HepG2 (cell line): ENCODE data around the gene EML2. TPM values are rescaled to one million over a fixed set of nuclear protein-coding genes. Genes with fewer than 3 reads are reported as not detected.
A peak's percentile ranks its signal among the peaks of the same experiment; 100 is the strongest.

ENCODE experiments used
- ARNTL ChIP-seq: sonication (generic); formaldehyde crosslinking; IDR thresholded peaks from 2 replicates; pipeline ENCODE4 v1.4.0; 2020; ENCODE audit warnings: mild to moderate bottlenecking, missing genetic modification reagents
- CREB1 ChIP-seq, 2 experiments: fragments of 450-650 bp in 1 of 2; IDR thresholded peaks; 2 replicates each; pipeline ENCODE4 v1.6.1; 2016 to 2017; ENCODE audit warnings: control low read depth in 1 of 2, mild to moderate bottlenecking in 1 of 2, missing compliant biosample characterization in 1 of 2, missing genetic modification characterization in 1 of 2
- CTCF ChIP-seq: sonication (generic); formaldehyde crosslinking; IDR thresholded peaks from 2 replicates; pipeline ENCODE4 v1.5.0; 2020; ENCODE audit warnings: mild to moderate bottlenecking, missing genetic modification reagents, moderate library complexity
- DNMT1 ChIP-seq: sonication (generic); formaldehyde crosslinking; IDR thresholded peaks from 2 replicates; pipeline ENCODE4 v1.5.1; 2020; ENCODE audit warnings: mild to moderate bottlenecking, missing genetic modification reagents
- E2F5 ChIP-seq: sonication (generic); formaldehyde crosslinking; conservative IDR thresholded peaks from 2 replicates; pipeline ENCODE4 v1.4.0; 2020; ENCODE audit warnings: missing genetic modification reagents
- FOXK2 ChIP-seq: fragments of 450-650 bp; IDR thresholded peaks from 2 replicates; pipeline ENCODE4 v1.6.1; 2016
- MAFK ChIP-seq, 2 experiments: IDR thresholded peaks in 1 of 2; conservative IDR thresholded peaks in 1 of 2; 2 replicates each; pipeline ENCODE4 v1.6.1; 2011; ENCODE audit warnings: improper control_type of control experiment in 2 of 2, low read length in 2 of 2
- MXD4 ChIP-seq: IDR thresholded peaks from 2 replicates; pipeline ENCODE4 v1.6.1; 2016; ENCODE audit warnings: mild to moderate bottlenecking, missing biosample characterization, missing genetic modification reagents
- NCOA1 ChIP-seq: sonication (generic); formaldehyde crosslinking; IDR thresholded peaks from 2 replicates; pipeline ENCODE4 v1.9.0; 2021; ENCODE audit warnings: missing genetic modification reagents
- NONO ChIP-seq, 2 experiments: fragments of 450-650 bp in 1 of 2; sonication (generic) in 1 of 2; formaldehyde crosslinking in 1 of 2; IDR thresholded peaks in 1 of 2; conservative IDR thresholded peaks in 1 of 2; 2 replicates each; pipeline versions ENCODE4 v1.6.1 to v1.8.0; 2017 to 2022; ENCODE audit warnings: mild to moderate bottlenecking in 1 of 2, missing genetic modification reagents in 1 of 2, moderate library complexity in 1 of 2
- SRF ChIP-seq: IDR thresholded peaks from 2 replicates; pipeline ENCODE4 v1.6.1; 2011; ENCODE audit warnings: mild to moderate bottlenecking, low read depth, low read length, moderate library complexity
- TARDBP ChIP-seq: sonication (generic); formaldehyde crosslinking; IDR thresholded peaks from 2 replicates; pipeline ENCODE4 v1.8.0; 2022; ENCODE audit warnings: mild to moderate bottlenecking, missing genetic modification reagents
- TBL1XR1 ChIP-seq: fragments of 150-350 bp; IDR thresholded peaks from 2 replicates; pipeline ENCODE4 v1.6.1; 2014; ENCODE audit warnings: borderline replicate concordance, low read length; ENCODE audit not compliant: partially characterized antibody
- TBX3 ChIP-seq: fragments of 450-650 bp; IDR thresholded peaks from 2 replicates; pipeline ENCODE4 v1.6.1; 2017; ENCODE audit warnings: antibody characterized with exemption, mild to moderate bottlenecking, inconsistent platforms, borderline replicate concordance
- TEF ChIP-seq: sonication (generic); formaldehyde crosslinking; IDR thresholded peaks from 2 replicates; pipeline ENCODE4 v1.5.0; 2020; ENCODE audit warnings: missing genetic modification reagents
- TOPORS ChIP-seq: sonication (generic); formaldehyde crosslinking; IDR thresholded peaks from 2 replicates; pipeline ENCODE4 v1.8.0; 2023; ENCODE audit warnings: mild to moderate bottlenecking, missing genetic modification reagents
- XBP1 ChIP-seq: sonication (generic); formaldehyde crosslinking; IDR thresholded peaks from 2 replicates; pipeline ENCODE4 v1.5.0; 2020; ENCODE audit warnings: missing genetic modification reagents
- ZFP36L1 ChIP-seq: sonication (generic); formaldehyde crosslinking; IDR thresholded peaks from 2 replicates; pipeline ENCODE4 v1.8.0; 2022; ENCODE audit warnings: mild to moderate bottlenecking, missing genetic modification reagents, moderate library complexity
- ZNF362 ChIP-seq: sonication (generic); formaldehyde crosslinking; IDR thresholded peaks from 2 replicates; pipeline ENCODE4 v1.4.0; 2020; ENCODE audit warnings: missing genetic modification reagents, mild to moderate bottlenecking, borderline replicate concordance
- ZNF513 ChIP-seq: sonication (generic); formaldehyde crosslinking; conservative IDR thresholded peaks from 2 replicates; pipeline ENCODE4 v1.5.0; 2020; ENCODE audit warnings: missing genetic modification reagents
- ZNF784 ChIP-seq: sonication (generic); formaldehyde crosslinking; IDR thresholded peaks from 2 replicates; pipeline ENCODE4 v1.5.1; 2020; ENCODE audit warnings: missing genetic modification reagents, mild to moderate bottlenecking, borderline replicate concordance
- polyA plus RNA-seq, 8 experiments: library from polyadenylated mRNA; depleted of rRNA in 3 of 8; stranded (reverse) in 7 of 8; unstranded in 1 of 8; fragments of >200 nt; fragmentation: Illumina TruSeq in 4 of 8; extraction: Trizol in 4 of 8; gene quantifications; 2 replicates each; pipeline versions ENCODE4 v1.2.1 to v1.2.3, GENCODE V29; 2011 to 2016; ENCODE audit warnings: low read depth in 4 of 8, missing spikeins in 1 of 8, mixed read lengths in 1 of 8; ENCODE audit not compliant: insufficient read depth in 1 of 8
- total RNA-seq, 5 experiments: library from RNA; depleted of rRNA; stranded (reverse); fragments of >200 nt; fragmentation: Illumina TruSeq; extraction: Trizol; gene quantifications; 2 replicates each; pipeline ENCODE4 v1.2.3, GENCODE V29; 2016; ENCODE audit warnings: low read depth in 1 of 5

The EML2 gene
- total and polyA plus RNA-seq, 2 of the 13 experiments (the other 11 are each of a cell fraction or from before 2014, with no cell fraction given) = 7.3 to 12.9 TPM

- TF ChIP-seq XBP1 (CRISPR knock-in tag) (0 out of 2 replicates have a peak, but pooled peaks have one; percentile 31), DNMT1 (CRISPR knock-in tag) (no peak), TEF (no peak), CTCF (peak; percentile 25; the same call in 1 of the 2 replicates), E2F5 (CRISPR knock-in tag) (no peak), FOXK2 (0 out of 2 replicates have a peak, but pooled peaks have one; percentile 11), ZNF784 (no peak), SRF (peak; percentile 81; the same call in 1 of the 2 replicates), TOPORS (peak; percentile 43; the same call in 1 of the 2 replicates), MAFK (conservative IDR thresholded peaks at IDR 0.05 in 1 of 2, IDR thresholded peaks at IDR 0.05 in 1 of 2; ENCODE audit: low read length in 2 of 2) (peak; percentile 43 to 86; a peak in 3 of 4 replicates), TBL1XR1 (peak; percentile 61), ZNF513 (CRISPR knock-in tag) (no peak), TBX3 (peak; percentile 11; the same call in 1 of the 2 replicates), NONO (IDR thresholded peaks at IDR 0.05) (no peak), NONO (CRISPR knock-in tag; conservative IDR thresholded peaks at IDR 0.05) (peak; percentile 66; the same call in 1 of the 2 replicates), ZNF362 (CRISPR knock-in tag) (no peak), CREB1 (IDR thresholded peaks at IDR 0.05) (peak; percentile 99), CREB1 (CRISPR knock-in tag; IDR thresholded peaks at IDR 0.05) (peak; percentile 98), TARDBP (CRISPR knock-in tag) (peak; percentile 60; the same call in 1 of the 2 replicates), NCOA1 (CRISPR knock-in tag) (0 out of 2 replicates have a peak, but pooled peaks have one; percentile 15), MXD4 (CRISPR knock-in tag) (peak; percentile 60; the same call in 1 of the 2 replicates), ARNTL (0 out of 2 replicates have a peak, but pooled peaks have one; percentile 33), ZFP36L1 (CRISPR knock-in tag) (peak; percentile 54; the same call in 1 of the 2 replicates)
Measured at GRCh38 chr19:45584332-45585157, 54.7 kb downstream of the EML2 start, which contains the start of gene OPA3 (continued).
